ENCODE measurements around the gene RPA3. TPM values are rescaled to one million over a fixed set of nuclear protein-coding genes. Genes with fewer than 3 reads are reported as not detected.

RPA3 gene
- total RNA-seq, 1 donor from 2014 or later, result 26.8 TPM

DNA sequence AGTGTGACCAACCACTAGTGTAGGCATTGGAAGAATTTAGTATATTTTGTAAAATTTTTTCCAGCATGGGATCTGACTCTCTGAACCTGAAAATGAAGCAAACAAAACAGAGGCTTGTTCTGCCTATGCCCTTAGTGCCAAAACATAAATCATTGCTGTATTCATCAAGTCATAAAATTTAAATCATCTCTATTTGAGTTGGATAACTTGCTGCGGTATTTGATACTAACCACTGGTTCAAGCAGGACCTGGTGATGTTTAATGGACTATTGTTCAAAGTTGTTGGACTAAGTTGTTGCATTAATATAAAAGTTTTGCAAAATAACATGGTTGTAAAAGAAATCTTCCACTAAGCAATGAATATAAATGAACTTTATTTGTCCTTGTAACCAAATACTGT, 19.8 kb upstream of the RPA3 start:
- no peak for DNase-seq (ENCODE audit: missing footprints)
- no peak for ATAC-seq

DNA sequence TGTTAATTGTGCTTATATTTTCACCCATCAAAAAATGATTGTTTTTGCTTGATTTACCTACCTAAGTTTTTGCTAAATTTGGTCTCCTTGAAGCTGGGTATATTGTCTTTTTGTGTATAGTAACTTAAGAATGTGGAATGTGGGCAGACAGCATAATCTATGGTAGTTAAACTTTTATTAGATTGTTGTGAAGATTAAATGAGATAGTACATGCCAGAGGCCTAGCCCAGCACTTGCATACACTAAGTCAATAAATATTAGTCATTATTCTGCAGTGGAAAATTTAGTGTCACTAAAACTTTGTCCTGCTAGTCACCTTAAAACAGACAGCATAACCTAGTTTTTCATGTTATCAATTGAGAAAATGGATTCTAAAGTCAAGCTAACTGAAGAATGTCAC, 19.3 kb upstream of the RPA3 start:
- ATAC-seq, result no peak
- intact Hi-C loops (cut with DNase I), result no loop called here
- no peak for DNase-seq (ENCODE audit: missing footprints)

More for the DNA sequence above, 19.8 kb upstream of the RPA3 start:
- intact Hi-C loops (cut with DNase I), result no loop called here

DNA sequence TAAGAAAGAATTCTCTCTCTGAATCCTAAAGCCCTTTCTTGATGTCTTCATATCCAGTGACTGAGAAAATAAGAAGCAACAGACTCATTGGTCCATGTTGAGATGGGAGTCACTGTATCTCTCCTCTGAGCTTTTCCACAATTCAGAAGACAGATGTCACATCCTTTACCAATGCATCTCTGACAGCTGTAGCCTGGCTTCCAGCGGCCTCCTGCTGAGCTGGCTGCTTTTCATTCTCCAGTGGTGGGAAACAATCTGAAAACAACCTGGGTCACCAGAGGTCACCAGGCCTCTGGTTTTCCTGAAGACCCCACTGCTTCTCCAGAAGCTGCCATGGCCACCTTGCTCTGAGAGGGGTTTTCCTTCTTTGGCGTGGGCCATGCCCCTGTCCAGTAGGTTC, 18.3 kb upstream of the RPA3 start:
- intact Hi-C loops (cut with DNase I), result no loop called here
- DNase-seq (ENCODE audit: missing footprints), result no peak
- no peak for ATAC-seq

DNA sequence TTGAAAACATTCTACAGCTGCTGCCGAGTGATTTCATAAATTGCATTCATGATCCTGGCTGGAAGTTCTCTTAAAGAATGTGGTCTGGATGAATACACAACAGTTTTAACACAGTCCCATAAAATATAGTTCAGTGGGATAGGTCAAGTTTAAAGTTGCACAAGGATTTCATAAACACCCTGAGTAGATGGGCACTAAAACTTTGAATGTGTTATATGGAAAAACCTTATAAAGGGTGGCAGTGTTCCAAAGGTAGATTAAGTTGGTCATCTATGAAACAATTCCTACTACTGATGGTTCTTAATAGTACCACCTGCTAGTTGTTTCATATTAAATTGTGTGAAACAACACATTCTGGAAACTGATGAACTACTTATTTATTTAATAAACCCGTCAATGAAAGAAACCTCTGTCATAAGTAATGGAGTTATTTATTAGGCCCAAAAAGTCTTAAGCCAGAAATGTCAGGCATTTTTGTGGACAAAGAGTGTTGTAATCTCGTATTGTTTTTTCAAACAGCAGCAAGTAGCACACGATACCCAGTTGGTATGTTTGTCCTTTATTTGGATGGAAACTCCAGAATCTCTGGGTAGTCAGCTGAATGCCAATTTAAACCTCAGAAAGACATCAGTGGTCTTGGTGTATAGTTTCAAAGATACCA, 14.3 kb upstream of the RPA3 start:
- intact Hi-C loops (cut with DNase I), result no loop called here
- no peak for ATAC-seq

DNA sequence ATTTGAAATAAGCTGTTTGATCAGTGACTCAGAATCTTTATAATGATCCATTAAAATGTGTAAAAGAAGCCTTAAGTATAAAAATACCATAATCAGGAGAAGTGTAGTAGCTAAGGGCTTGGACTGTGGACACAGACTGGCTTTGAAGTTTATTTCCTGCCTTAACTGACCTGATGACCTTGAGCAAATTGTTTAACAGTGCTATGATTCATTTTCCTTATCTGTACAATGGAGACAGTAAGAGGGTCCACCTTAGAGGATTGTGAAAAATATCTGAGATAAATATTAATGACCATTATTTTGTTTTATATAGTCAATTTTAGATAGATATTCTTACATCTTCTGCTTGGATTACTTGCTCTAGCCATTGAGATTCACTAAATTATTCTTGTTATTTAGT, 13.3 kb upstream of the RPA3 start:
- DNase-seq (ENCODE audit: missing footprints) (no peak), ATAC-seq (no peak)
- intact Hi-C loops (cut with DNase I), result no loop called here

More for the DNA sequence above, 14.3 kb upstream of the RPA3 start:
- no peak for DNase-seq (ENCODE audit: missing footprints)

DNA sequence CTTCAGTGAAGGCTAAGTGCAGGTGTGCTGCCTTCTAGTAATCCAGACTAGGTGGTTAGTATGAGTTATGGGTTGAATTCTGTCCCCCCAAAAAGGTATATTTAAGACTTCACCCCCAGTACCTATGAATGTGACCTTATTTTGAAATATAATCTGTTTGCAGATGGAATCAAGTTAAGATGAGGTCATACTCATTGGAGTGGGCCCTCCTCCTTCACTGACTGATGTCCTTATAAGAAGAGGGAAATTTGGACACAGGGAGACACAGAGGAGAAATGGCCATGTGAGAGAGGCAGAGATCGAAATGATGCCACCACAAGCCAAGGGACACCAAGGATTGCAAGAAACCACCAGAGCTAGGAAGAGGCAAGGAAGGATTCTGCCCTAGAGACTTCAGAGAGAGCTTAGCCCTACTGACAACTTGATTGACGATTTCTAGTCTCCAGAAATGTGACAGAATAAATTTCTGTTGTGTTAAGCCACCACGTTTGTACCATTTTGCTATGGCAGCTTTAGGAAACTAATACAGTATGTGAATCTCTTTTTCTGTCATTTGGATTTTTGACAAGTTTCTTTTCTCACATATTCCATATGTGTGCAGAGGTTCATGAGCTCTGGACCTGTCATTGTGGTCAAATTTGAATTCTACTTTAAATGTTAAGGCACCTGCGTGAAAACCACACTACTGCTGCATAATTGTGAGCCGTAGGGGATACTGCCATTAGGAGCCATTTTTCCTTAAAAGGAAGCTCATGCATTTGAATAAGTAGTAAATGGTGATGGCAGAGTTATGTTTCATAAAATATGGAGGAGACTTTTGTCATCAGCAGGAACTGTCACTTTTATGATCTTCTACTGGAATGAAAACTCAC, 2.6 kb upstream of the RPA3 start:
- intact Hi-C loops (cut with DNase I), result no loop called here
- DNase-seq (ENCODE audit: missing footprints) (no peak), ATAC-seq (no peak)

DNA sequence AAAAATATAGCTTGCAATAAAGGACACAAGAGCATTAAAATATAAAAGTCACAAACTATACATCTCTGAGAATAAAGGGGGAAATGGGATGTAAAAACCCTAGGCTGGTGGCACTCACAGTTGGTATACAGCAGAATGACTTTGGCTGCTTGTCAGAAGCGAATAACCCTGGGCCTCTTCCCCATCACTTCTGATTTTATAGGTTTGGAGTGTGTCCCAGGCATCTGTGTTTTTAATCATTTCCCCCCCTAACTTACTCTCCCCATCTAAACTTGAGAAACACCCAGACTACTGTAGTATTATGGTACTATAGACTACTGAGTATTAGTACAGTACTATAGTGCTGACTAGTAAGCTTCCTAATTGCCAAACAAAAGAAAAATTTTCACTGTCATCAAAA, 1.8 kb upstream of the RPA3 start:
- intact Hi-C loops (cut with DNase I), result no loop called here
- DNase-seq (ENCODE audit: missing footprints) (no peak), ATAC-seq (no peak)

DNA sequence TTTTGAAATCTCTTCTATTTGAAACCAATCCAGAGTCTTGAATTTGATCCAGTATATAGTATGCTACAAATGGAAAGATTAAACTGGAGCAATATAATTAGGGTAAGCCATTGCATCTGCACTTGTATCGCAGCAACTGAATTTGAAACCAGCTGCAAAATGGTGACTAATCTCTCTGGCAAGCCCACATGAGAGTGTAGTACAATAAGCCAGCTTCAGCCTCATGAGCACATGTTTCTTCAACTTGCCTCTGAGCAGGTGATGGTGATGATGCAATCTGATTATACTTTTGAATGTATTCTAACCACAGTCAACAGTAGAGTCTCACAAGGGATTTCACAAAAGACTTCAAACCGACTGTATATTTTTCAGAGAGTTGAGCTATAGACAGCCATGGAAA, 829 bp upstream of the RPA3 start:
- ATAC-seq (peak; percentile 60), DNase-seq (ENCODE audit: missing footprints) (no peak)
- intact Hi-C loops (cut with DNase I), result no loop called here

DNA sequence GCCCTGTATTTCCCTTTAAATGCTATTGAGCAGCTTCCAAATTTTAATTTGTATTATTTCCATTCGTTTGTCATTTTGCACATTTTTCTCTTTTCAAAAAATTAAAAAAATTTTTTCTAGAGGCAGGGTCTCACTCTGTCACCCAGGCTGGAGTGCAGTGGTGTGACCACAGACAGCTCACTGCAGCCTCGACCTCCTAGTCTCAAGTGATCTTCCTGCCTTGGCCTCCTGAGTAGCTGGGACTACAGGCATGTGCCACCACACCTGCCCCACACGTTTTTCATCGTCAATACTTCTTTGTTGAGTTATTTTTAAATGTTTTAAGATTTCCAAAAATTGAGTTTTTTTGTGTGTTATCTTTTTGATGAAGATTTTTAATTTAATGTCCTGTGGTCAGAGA, 4.7 kb downstream of the RPA3 start:
- DNase-seq (ENCODE audit: missing footprints), result no peak
- intact Hi-C loops (cut with DNase I), result no loop called here
- ATAC-seq, result no peak

DNA sequence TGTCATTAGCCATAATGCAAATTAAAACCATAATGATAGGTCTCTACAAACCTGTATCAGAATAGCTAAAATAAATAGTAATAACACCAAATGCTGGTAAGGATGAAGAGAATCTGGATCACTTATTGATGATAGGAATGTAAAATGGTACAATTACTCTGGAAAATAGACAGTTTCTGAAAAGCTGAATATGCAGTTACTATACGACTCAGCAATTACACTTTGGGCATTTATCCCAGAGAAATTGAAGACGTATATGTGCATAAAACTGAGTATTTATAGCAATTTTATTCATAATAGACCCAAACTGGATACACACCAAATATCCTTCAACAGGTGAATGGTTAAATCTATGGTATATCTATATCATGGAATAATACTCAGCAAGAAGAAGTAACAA, 7.9 kb downstream of the RPA3 start:
- no peak for DNase-seq (ENCODE audit: missing footprints)
- intact Hi-C loops (cut with DNase I), result no loop called here
- no peak for ATAC-seq

DNA sequence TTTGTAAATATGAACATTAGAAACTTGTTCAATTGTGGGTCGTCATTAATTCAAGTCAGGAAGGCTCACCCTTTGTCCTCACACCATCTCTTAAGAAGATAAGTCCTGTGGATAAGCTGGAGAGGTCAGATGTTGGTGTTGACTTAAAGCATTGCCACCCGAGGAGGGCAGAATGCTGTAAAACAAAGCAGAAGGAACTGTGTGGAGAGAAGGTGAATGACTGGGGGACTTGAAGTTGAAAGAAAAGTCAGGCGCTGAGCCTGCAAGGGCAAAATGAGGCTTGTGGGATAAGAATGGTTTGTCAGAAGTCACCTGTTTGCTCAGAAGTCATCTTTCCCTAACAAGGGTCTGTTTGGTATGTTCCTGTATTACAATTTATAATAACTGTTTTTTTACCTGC, 9.1 kb downstream of the RPA3 start:
- ATAC-seq, result no peak
- no peak for DNase-seq (ENCODE audit: missing footprints)
- intact Hi-C loops (cut with DNase I), result no loop called here

DNA sequence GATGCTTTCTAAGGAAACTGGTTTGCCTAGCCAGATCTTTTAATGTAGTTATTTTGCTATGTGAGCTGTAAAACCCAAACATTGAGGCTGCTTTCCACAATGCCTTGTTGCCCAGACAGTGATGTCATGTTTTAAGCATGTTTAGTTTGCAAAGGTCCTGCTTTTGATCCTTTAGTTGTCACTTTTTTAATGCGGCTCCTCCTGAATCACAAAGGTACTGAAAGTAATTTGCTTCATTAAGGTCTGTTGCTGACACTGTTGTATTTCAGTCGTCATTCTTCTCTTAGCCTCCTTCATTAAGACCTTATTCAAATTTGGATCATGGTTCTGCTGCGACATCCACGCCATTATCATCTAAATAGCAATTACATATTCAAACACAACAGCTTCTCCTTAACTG, 10.6 kb downstream of the RPA3 start:
- intact Hi-C loops (cut with DNase I), result no loop called here
- DNase-seq (ENCODE audit: missing footprints) (no peak), ATAC-seq (no peak)

DNA sequence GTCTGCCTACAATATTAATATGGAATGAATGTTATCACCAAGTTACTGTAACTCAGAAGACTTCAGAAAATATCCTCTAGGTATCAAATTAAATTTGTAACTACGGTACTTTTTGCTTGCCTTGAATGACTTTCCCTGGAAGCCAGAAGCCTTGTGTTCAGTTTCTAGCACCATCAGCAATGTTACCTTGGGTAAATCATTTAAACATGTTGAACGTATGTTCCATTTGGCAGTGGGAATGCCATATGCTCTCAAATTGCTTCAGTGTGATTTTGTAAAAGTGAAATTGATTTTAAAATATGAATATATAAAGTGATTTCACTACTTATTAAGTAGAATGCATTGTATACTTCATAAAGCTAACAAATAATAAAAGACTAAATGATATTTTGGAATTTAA, 11.2 kb downstream of the RPA3 start:
- ATAC-seq, result no peak
- intact Hi-C loops (cut with DNase I), result no loop called here
- no peak for DNase-seq (ENCODE audit: missing footprints)

DNA sequence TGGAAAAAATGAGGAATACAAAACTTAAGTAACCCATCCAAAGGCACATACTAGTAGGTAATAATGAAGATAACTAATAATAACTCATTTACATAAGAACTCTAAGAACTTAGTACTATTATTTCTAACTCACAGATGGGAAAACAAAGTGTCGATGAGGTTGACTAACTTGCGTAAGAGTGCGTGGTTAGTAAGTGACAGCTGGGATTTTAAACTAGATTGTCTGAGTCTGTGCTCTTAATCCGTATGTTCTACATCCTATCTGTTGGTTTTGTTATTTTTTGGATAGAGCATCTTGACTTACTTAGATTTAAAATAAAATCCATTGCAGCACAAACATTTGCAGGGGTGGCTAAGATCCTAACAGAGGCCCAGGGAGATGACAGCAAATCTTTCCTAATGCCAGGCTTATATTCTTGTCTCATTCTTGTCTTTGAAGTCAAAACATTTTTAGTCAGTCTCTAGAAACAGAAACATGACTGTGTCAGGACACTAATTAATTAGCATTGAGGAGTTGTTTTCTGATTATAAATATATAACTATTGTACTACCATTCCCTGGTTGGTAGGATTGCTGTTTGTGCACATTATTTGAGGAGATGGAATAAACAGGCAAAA, 11.7 kb downstream of the RPA3 start:
- DNase-seq (ENCODE audit: missing footprints), result no peak
- no peak for ATAC-seq
- intact Hi-C loops (cut with DNase I), result no loop called here

DNA sequence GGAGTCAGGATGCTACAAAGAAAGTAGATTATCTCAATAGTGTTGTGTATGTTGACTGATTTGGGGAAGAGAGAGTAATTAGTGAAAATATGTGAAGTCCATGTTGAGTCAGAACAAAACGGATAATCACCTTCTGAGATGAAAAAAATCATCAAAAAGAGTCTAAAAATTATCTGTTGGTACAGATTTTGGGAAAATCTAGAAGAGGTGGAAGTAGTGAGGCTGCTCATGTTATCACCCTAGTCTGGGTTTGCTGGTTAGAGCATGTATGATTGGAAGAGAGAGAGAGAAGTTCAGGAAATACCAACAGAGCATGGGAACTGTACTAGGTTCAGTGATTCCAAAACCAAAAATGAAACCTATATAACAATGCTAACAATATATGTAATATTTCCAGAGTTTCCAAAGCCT, 12.3 kb downstream of the RPA3 start:
- intact Hi-C loops (cut with DNase I), result no loop called here
- ATAC-seq (no peak), DNase-seq (ENCODE audit: missing footprints) (no peak)

DNA sequence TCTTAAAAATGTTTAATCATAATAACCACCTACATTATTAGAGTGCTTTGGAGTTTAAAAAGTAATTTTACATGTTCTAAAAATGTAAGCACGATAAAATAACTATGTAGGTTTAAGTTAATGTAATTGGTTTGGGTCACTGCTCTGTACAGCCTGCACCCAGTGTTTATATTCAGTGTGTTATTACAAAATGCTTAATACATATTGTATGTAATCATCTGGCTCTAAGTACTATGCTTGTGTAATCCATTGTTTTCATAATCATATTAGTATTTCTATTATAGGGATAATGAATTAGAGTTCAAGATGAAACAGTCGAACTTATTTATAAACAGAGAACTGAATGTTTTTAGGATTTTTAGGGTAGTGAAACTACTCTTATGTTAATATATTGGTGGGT, 13.1 kb downstream of the RPA3 start:
- DNase-seq (ENCODE audit: missing footprints) (no peak), ATAC-seq (no peak)
- intact Hi-C loops (cut with DNase I), result no loop called here

DNA sequence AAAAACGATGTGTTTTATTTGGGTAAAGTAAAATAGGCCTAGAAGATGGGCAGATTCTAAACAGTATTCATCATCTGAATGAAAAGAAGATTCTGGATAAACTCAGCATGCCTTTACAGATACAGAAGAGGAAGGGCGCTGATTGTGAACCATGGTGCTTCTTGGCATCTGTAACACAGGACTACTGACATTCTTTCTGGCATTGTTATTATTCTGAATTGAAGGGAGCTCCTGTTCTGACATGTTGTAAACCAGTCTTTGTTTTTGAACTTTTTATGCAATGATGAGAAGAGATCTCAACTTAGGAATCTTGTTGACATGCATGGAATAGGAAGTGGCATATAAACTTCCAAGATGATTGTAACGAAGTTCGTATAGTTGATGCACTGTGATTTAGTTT, 13.5 kb downstream of the RPA3 start:
- intact Hi-C loops (cut with DNase I), result no loop called here
- ATAC-seq, result no peak
- DNase-seq (ENCODE audit: missing footprints), result no peak

DNA sequence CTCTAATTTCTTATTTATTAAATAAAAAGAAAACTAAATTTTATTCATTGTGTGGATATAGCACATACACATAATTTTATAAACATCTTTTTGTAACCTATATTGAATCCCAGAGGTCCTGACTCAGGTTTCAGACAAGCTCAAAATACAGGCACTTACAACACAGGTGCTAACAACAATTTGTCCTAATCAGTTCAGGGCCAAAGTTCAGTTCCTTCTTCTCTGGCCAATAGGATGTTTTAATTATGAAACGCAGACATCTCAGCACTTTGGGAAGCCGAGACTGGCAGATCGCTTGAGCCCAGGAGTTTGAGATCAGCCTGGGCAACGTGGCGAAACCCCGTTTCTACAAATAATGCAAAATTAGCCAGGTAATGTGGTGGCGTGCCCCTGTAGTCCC, 15.0 kb downstream of the RPA3 start:
- intact Hi-C loops (cut with DNase I), result no loop called here
- no peak for DNase-seq (ENCODE audit: missing footprints)
- ATAC-seq, result no peak

DNA sequence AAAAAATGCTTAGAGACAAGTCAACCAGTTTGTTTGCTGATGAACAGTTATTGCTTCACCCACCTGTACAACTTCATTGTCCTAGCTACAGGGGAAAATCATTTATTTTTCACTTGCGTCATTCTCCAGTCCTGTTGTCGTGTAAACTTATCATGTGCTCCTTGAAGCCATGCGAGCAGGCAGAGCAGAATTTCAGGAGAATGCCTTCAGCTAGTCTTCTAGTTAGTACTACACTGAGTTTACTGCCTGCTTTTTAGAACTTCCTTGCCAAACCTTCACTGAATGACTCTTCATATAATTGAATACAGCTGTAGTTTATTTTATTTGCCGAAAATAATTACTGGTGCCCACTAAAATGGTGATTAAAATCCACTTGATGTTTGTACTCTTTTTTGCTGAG, 15.6 kb downstream of the RPA3 start:
- no peak for ATAC-seq
- DNase-seq (ENCODE audit: missing footprints), result no peak
- intact Hi-C loops (cut with DNase I), result no loop called here

DNA sequence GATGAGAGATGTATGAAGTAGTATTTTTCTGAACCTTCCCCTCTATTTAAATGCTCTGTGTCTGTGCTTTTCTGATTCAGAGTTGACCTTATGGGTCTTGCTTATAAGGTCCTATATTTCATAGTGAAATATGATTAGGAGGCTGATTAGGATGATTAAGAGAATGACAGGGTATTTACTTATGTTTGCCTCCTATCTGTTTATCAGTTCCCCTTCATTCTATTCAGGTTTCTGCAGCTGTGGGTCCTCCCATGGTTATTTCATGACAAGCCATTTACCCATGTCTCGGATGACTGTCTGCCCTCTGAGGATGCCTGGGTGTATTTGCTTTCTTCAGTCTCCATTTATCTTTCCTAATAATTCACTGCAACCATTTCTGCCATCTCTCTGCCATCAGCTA, 16.9 kb downstream of the RPA3 start:
- intact Hi-C loops (cut with DNase I), result no loop called here
- ATAC-seq, result no peak
- DNase-seq (ENCODE audit: missing footprints), result no peak
